Peyer's patch (tissue), 4 donors: ENCODE measurements around the gene ZNF587B.

Experiments used
- POLR2A ChIP-seq, 2 donors: fragments of 450-650 bp; IDR thresholded peaks; one replicate each; pipeline ENCODE4 v1.5.1; 2017; ENCODE audit warnings: antibody characterized with exemption in 2 of 2, mild to moderate bottlenecking in 2 of 2, moderate library complexity in 2 of 2
- TF ChIP-seq, protein P1 (sequence below), 6 experiments: fragments of 450-650 bp in 4 of 6; fragments of 200-600 bp in 2 of 6; sonication (generic) in 1 of 6; IDR thresholded peaks; one replicate each; pipeline ENCODE4 v1.5.1; 2017 to 2019; ENCODE audit warnings: antibody characterized with exemption in 6 of 6, mild to moderate bottlenecking in 3 of 6, moderate library complexity in 1 of 6

DNA sequence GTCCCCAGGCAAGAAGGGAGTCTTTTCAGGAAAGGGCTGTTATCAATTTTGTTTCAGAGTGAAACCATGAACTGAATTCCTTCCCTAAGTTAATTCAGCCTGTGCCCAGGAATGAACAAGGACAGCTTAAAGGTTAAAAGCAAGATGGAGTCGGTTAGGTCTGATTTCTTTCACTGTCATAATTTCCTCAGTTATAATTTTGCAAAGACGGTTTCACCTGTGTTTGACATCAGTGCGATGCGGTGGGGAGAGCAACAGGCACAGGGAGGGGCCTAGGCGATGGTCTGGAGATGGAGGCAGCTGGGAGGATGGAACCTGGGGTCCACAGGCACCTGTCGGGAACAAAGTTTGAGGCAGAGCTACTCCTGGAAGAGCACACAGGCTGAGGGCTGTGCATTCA lies 9.5 kb upstream of the ZNF587B start:
- TF ChIP-seq, protein P1, sequence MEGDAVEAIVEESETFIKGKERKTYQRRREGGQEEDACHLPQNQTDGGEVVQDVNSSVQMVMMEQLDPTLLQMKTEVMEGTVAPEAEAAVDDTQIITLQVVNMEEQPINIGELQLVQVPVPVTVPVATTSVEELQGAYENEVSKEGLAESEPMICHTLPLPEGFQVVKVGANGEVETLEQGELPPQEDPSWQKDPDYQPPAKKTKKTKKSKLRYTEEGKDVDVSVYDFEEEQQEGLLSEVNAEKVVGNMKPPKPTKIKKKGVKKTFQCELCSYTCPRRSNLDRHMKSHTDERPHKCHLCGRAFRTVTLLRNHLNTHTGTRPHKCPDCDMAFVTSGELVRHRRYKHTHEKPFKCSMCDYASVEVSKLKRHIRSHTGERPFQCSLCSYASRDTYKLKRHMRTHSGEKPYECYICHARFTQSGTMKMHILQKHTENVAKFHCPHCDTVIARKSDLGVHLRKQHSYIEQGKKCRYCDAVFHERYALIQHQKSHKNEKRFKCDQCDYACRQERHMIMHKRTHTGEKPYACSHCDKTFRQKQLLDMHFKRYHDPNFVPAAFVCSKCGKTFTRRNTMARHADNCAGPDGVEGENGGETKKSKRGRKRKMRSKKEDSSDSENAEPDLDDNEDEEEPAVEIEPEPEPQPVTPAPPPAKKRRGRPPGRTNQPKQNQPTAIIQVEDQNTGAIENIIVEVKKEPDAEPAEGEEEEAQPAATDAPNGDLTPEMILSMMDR (IDR thresholded peaks at IDR 0.05): no peak
- TF ChIP-seq POLR2A (IDR thresholded peaks at IDR 0.05): no peak
